ENCODE measurements around the gene SLC5A2. TPM values are rescaled to one million over a fixed set of nuclear protein-coding genes. Genes with fewer than 3 reads are reported as not detected.
A peak's percentile ranks its signal among the peaks of the same experiment; 100 is the strongest.

The SLC5A2 gene
- total and polyA plus RNA-seq, 2 experiments from 2014 or later, result 2.5 to 12.7 TPM

- Histone ChIP-seq H3K27ac (no peak overlapping the region), H2AFZ (no peak overlapping the region), H3K9me2 (replicated peaks; ENCODE audit: insufficient read depth) (no peaks in the 10 kb centered on the region), H3K27me3 (no peaks in the 10 kb centered on the region), H3K9me3 (ENCODE audit: low read depth) (no peaks in the 10 kb centered on the region), H4K20me1 (ENCODE audit: insufficient read depth, poor library complexity, severe bottlenecking) (no peaks in the 10 kb centered on the region), H3K79me2 (no peaks in the 10 kb centered on the region), H3K36me3 (replicated peaks; ENCODE audit: insufficient read depth, low read depth) (no peaks in the 10 kb centered on the region), H3K4me2 (peak overlapping the region; percentile 95), H3K4me1 (ENCODE audit: insufficient read depth) (peaks cover 25% of the 10 kb centered on the region), H3K4me3 (no peak overlapping the region)
- DNase-seq (ENCODE audit: low spot score), result no peak
- WGBS (ENCODE audit: low lambda C conversion rate, missing lambda C conversion rate), result 97% methylated on average over 5 of the region's 5 CpGs
- no peak for TF ChIP-seq EZH2 (IDR thresholded peaks at IDR 0.05; ENCODE audit: borderline replicate concordance)
These were observed 3.1 kb downstream of the SLC5A2 start for GRCh38 chr16:31486045-31486444.

- peaks cover 25% of the 10 kb centered on the region for H3K4me1 ChIP-seq (ENCODE audit: insufficient read depth)
- H2AFZ ChIP-seq, result peak overlapping the region; percentile 29
- H3K4me3 ChIP-seq, result peak overlapping the region; percentile 46
- TF ChIP-seq EZH2phosphoT487 (IDR thresholded peaks at IDR 0.05; ENCODE audit: low read depth, severe bottlenecking, unreplicated experiment), result no peak
- TF ChIP-seq EZH2 (IDR thresholded peaks at IDR 0.05; ENCODE audit: borderline replicate concordance), result no peak
- TF ChIP-seq CTCF (IDR thresholded peaks at IDR 0.05; ENCODE audit: poor library complexity), result no peak
- no peaks in the 10 kb centered on the region for H3K36me3 ChIP-seq (replicated peaks; ENCODE audit: insufficient read depth, low read depth)
- H3K4me2 ChIP-seq, result peak overlapping the region; percentile 95
- no peaks in the 10 kb centered on the region for H3K27me3 ChIP-seq
- H3K9me3 ChIP-seq (ENCODE audit: low read depth), result no peaks in the 10 kb centered on the region
- 12% methylated on average over 48 of the region's 48 CpGs for WGBS (ENCODE audit: low lambda C conversion rate, missing lambda C conversion rate)
- H3K27ac ChIP-seq, result no peak overlapping the region
- DNase-seq (ENCODE audit: low spot score), result no peak
- no peaks in the 10 kb centered on the region for H3K9me2 ChIP-seq (replicated peaks; ENCODE audit: insufficient read depth)
- H4K20me1 ChIP-seq (ENCODE audit: insufficient read depth, poor library complexity, severe bottlenecking), result no peaks in the 10 kb centered on the region
- H3K79me2 ChIP-seq, result no peaks in the 10 kb centered on the region
These were observed 4.3 kb downstream of the SLC5A2 start for GRCh38 chr16:31487071-31487719.

GRCh38 chr16:31487720-31488467 is 5.0 kb downstream of the SLC5A2 start:
- Histone ChIP-seq H3K9me2 (replicated peaks; ENCODE audit: insufficient read depth) (no peaks in the 10 kb centered on the region), H3K4me2 (peak overlapping the region; percentile 95), H2AFZ (peak overlapping the region; percentile 29), H3K4me3 (peak overlapping the region; percentile 46), H4K20me1 (ENCODE audit: insufficient read depth, poor library complexity, severe bottlenecking) (no peaks in the 10 kb centered on the region), H3K27me3 (no peaks in the 10 kb centered on the region), H3K4me1 (ENCODE audit: insufficient read depth) (peaks cover 25% of the 10 kb centered on the region), H3K9me3 (ENCODE audit: low read depth) (no peaks in the 10 kb centered on the region), H3K27ac (no peak overlapping the region), H3K79me2 (no peaks in the 10 kb centered on the region), H3K36me3 (replicated peaks; ENCODE audit: insufficient read depth, low read depth) (no peaks in the 10 kb centered on the region)
- peak; percentile 82 for DNase-seq (ENCODE audit: low spot score)
- TF ChIP-seq EZH2phosphoT487 (IDR thresholded peaks at IDR 0.05; ENCODE audit: low read depth, severe bottlenecking, unreplicated experiment) (no peak), EZH2 (IDR thresholded peaks at IDR 0.05; ENCODE audit: borderline replicate concordance) (no peak), CTCF (IDR thresholded peaks at IDR 0.05; ENCODE audit: poor library complexity) (no peak)
- WGBS (ENCODE audit: low lambda C conversion rate, missing lambda C conversion rate), result 1% methylated on average over 48 of the region's 60 CpGs
